Endothelial cell of umbilical vein (primary cell): ENCODE measurements around the gene BSND.

Experiments
- POLR2A ChIP-seq: IDR thresholded peaks from 2 replicates; pipeline ENCODE4 v1.6.1; 2012; ENCODE audit warnings: low read depth, mild to moderate bottlenecking, control low read depth, low read length
- POLR2AphosphoS5 ChIP-seq: IDR thresholded peaks from 2 replicates; pipeline ENCODE4 v1.6.1; 2012; ENCODE audit warnings: low read depth, mild to moderate bottlenecking, control low read depth, low read length, moderate library complexity; ENCODE audit not compliant: insufficient read depth
- TF ChIP-seq, protein P1 (sequence below), 2 donors: IDR thresholded peaks; 1 replicate in 1 of 2; 2 replicates in 1 of 2; pipeline ENCODE4 v1.5.1; 2011; ENCODE audit warnings: low read length in 2 of 2, mild to moderate bottlenecking in 2 of 2, moderate library complexity in 2 of 2, control low read depth in 1 of 2, inconsistent platforms in 1 of 2, low read depth in 1 of 2; ENCODE audit not compliant: insufficient read depth in 1 of 2; ENCODE audit errors: extremely low read depth in 1 of 2

DNA sequence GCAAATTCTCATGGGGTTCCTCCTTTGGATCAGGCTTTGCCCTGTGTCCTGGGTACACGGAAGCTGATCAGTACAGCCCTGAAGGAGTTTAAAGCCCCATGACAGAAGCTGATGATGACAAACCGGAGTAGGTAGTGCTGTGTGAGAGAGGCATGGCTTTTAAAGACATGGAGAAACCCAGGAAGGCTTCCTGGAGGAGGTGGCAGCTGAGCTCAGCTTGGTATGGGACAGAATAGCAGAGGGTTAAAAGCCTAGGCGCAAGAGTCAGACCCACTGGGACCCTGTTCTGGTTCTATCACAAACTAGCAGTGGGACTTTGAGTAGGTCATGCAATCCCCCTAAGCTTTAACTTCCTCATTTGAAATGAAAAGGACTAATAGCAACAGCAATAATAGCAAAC, 12.2 kb upstream of the BSND start:
- TF ChIP-seq, protein P1, sequence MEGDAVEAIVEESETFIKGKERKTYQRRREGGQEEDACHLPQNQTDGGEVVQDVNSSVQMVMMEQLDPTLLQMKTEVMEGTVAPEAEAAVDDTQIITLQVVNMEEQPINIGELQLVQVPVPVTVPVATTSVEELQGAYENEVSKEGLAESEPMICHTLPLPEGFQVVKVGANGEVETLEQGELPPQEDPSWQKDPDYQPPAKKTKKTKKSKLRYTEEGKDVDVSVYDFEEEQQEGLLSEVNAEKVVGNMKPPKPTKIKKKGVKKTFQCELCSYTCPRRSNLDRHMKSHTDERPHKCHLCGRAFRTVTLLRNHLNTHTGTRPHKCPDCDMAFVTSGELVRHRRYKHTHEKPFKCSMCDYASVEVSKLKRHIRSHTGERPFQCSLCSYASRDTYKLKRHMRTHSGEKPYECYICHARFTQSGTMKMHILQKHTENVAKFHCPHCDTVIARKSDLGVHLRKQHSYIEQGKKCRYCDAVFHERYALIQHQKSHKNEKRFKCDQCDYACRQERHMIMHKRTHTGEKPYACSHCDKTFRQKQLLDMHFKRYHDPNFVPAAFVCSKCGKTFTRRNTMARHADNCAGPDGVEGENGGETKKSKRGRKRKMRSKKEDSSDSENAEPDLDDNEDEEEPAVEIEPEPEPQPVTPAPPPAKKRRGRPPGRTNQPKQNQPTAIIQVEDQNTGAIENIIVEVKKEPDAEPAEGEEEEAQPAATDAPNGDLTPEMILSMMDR (IDR thresholded peaks at IDR 0.05; ENCODE audit: extremely low read depth in 1 of 2, insufficient read depth in 1 of 2, low read depth in 1 of 2, low read length in 2 of 2), result no peak
- TF ChIP-seq POLR2A (no peak), POLR2AphosphoS5 (no peak)
